Femur (tissue), 1 donor: ENCODE data around the gene SPG21.

Source experiments
- DNase-seq: peaks from one replicate; pipeline ENCODE4 v3.0.0-alpha.2; 2017

SPG21 gene

GRCh38 chr15:64938192-64938591 is 51.5 kb downstream of the SPG21 start:
- DNase-seq: no peak

- no peak for DNase-seq
Observed at GRCh38 chr15:64934023-64934422, 55.7 kb downstream of the SPG21 start.

GRCh38 chr15:64931381-64931780 is 58.3 kb downstream of the SPG21 start:
- DNase-seq: no peak

- DNase-seq: no peak
Observed at GRCh38 chr15:64930778-64931371, 58.8 kb downstream of the SPG21 start.

GRCh38 chr15:64930019-64930652 is 59.6 kb downstream of the SPG21 start:
- DNase-seq: no peak

GRCh38 chr15:64928626-64929220 is 61.0 kb downstream of the SPG21 start:
- no peak for DNase-seq

- DNase-seq: no peak
Observed at GRCh38 chr15:64926661-64927060, 63.1 kb downstream of the SPG21 start.

GRCh38 chr15:64925335-64926330 is 64.1 kb downstream of the SPG21 start:
- no peak for DNase-seq

- no peak for DNase-seq
Observed at GRCh38 chr15:64923546-64923945, 66.2 kb downstream of the SPG21 start.

- no peak for DNase-seq
Observed at GRCh38 chr15:64921711-64922110, 68.0 kb downstream of the SPG21 start.

- no peak for DNase-seq
Observed at GRCh38 chr15:64919721-64920120, 70.0 kb downstream of the SPG21 start.

GRCh38 chr15:64917211-64917610 is 72.5 kb downstream of the SPG21 start:
- no peak for DNase-seq

GRCh38 chr15:64916365-64916764 is 73.3 kb downstream of the SPG21 start:
- no peak for DNase-seq

GRCh38 chr15:64915518-64916227 is 74.0 kb downstream of the SPG21 start:
- no peak for DNase-seq
